ENCODE results near the gene RFNG. TPM values are rescaled to one million over a fixed set of nuclear protein-coding genes. Genes with fewer than 3 reads are reported as not detected.

Gene RFNG
- total and polyA plus RNA-seq, 4 donors, result 29.1 to 38.2 (median 36.1) TPM

- TF ChIP-seq CTCF (IDR thresholded peaks at IDR 0.05; ENCODE audit: control extremely low read depth, extremely low read depth), result no peak
- peaks cover 4 to 80% (median 11%) of the 10 kb centered on the region in 4 donors for H3K36me3 ChIP-seq (ENCODE audit: control insufficient read depth in 4 of 4, insufficient read depth in 4 of 4, low read length in 4 of 4)
- H3K4me1 ChIP-seq (ENCODE audit: control insufficient read depth in 5 of 5, insufficient read depth in 5 of 5, low read length in 5 of 5), result no peaks in the 10 kb centered on the region
- no peak overlapping the region for H3K9ac ChIP-seq (ENCODE audit: insufficient read depth in 1 of 2, low read length in 2 of 2)
- peaks cover 0 to 2% (median 0%) of the 10 kb centered on the region in 4 donors for H3K9me3 ChIP-seq (ENCODE audit: control insufficient read depth in 4 of 4, insufficient read depth in 3 of 4, low read length in 3 of 4)
- 96 to 97% methylated on average over 43 to 44 of the region's 44 CpGs for WGBS, 2 donors
- no peaks in the 10 kb centered on the region for H3K27me3 ChIP-seq (ENCODE audit: control insufficient read depth in 3 of 3, insufficient read depth in 3 of 3, low read length in 2 of 3)
- no peak overlapping the region for H3K4me3 ChIP-seq
- DNase-seq, result no peak
- no peak for ATAC-seq (ENCODE audit: insufficient read depth, low FRiP score)
- H3K27ac ChIP-seq (ENCODE audit: low read depth in 1 of 2, low read length in 1 of 2), result no peak overlapping the region
Observed at GRCh38 chr17:82080789-82081464, 29.3 kb upstream of the RFNG start.

- WGBS, 2 donors, result 93 to 95% methylated on average over 36 of the region's 36 CpGs
- H3K4me1 ChIP-seq (ENCODE audit: control insufficient read depth in 5 of 5, insufficient read depth in 5 of 5, low read length in 5 of 5), result no peaks in the 10 kb centered on the region
- H3K4me3 ChIP-seq, result no peak overlapping the region
- no peaks in the 10 kb centered on the region for H3K27me3 ChIP-seq (ENCODE audit: control insufficient read depth in 3 of 3, insufficient read depth in 3 of 3, low read length in 2 of 3)
- TF ChIP-seq CTCF (IDR thresholded peaks at IDR 0.05; ENCODE audit: control extremely low read depth, extremely low read depth), result no peak
- no peak overlapping the region for H3K27ac ChIP-seq (ENCODE audit: low read depth in 1 of 2, low read length in 1 of 2)
- no peak for DNase-seq
- peaks cover 0 to 2% (median 0%) of the 10 kb centered on the region in 4 donors for H3K9me3 ChIP-seq (ENCODE audit: control insufficient read depth in 4 of 4, insufficient read depth in 3 of 4, low read length in 3 of 4)
- no peak for ATAC-seq (ENCODE audit: insufficient read depth, low FRiP score)
- no peak overlapping the region for H3K9ac ChIP-seq (ENCODE audit: insufficient read depth in 1 of 2, low read length in 2 of 2)
- peaks cover 4 to 72% (median 11%) of the 10 kb centered on the region in 4 donors for H3K36me3 ChIP-seq (ENCODE audit: control insufficient read depth in 4 of 4, insufficient read depth in 4 of 4, low read length in 4 of 4)
Observed at GRCh38 chr17:82080048-82080788, 28.6 kb upstream of the RFNG start.

GRCh38 chr17:82079001-82079677, 27.5 kb upstream of the RFNG start:
- Histone ChIP-seq H3K4me1 (ENCODE audit: control insufficient read depth in 5 of 5, insufficient read depth in 5 of 5, low read length in 5 of 5) (no peaks in the 10 kb centered on the region), H3K36me3 (ENCODE audit: control insufficient read depth in 4 of 4, insufficient read depth in 4 of 4, low read length in 4 of 4) (peaks cover 4 to 62% (median 11%) of the 10 kb centered on the region in 4 donors), H3K9ac (ENCODE audit: insufficient read depth in 1 of 2, low read length in 2 of 2) (no peak overlapping the region), H3K9me3 (ENCODE audit: control insufficient read depth in 4 of 4, insufficient read depth in 3 of 4, low read length in 3 of 4) (peaks cover 0 to 2% (median 0%) of the 10 kb centered on the region in 4 donors), H3K4me3 (no peak overlapping the region), H3K27me3 (ENCODE audit: control insufficient read depth in 3 of 3, insufficient read depth in 3 of 3, low read length in 2 of 3) (no peaks in the 10 kb centered on the region), H3K27ac (ENCODE audit: low read depth in 1 of 2, low read length in 1 of 2) (no peak overlapping the region)
- DNase-seq (no peak), ATAC-seq (ENCODE audit: insufficient read depth, low FRiP score) (no peak)
- 94 to 95% methylated on average over 46 to 47 of the region's 47 CpGs for WGBS, 2 donors
- no peak for TF ChIP-seq CTCF (IDR thresholded peaks at IDR 0.05; ENCODE audit: control extremely low read depth, extremely low read depth)

Data from lung (tissue), 12 donors.